PFSK-1 (cell line): ENCODE results near the gene CPA1.

Source experiments
- POLR2AphosphoS5 ChIP-seq: IDR thresholded peaks from 2 replicates; pipeline ENCODE4 v1.6.1; 2012; ENCODE audit warnings: low read depth, mild to moderate bottlenecking, control low read depth, low read length, moderate library complexity
- REST ChIP-seq, 2 experiments: IDR thresholded peaks; 2 replicates each; pipeline versions ENCODE4 v1.6.1 to v1.8.0; 2011 to 2012; ENCODE audit warnings: low read depth in 2 of 2, low read length in 2 of 2, control low read depth in 1 of 2, inconsistent platforms in 1 of 2, mild to moderate bottlenecking in 1 of 2, moderate library complexity in 1 of 2; ENCODE audit not compliant: insufficient read depth in 1 of 2
- SIN3A ChIP-seq: IDR thresholded peaks from 2 replicates; pipeline ENCODE4 v1.6.1; 2012; ENCODE audit warnings: mild to moderate bottlenecking, low read length, moderate library complexity, borderline replicate concordance; ENCODE audit not compliant: insufficient read depth

GRCh38 chr7:130435311-130435854 is 55.1 kb downstream of the CPA1 start:
- TF ChIP-seq POLR2AphosphoS5 (no peak), SIN3A (no peak), REST (IDR thresholded peaks at IDR 0.05; ENCODE audit: insufficient read depth in 1 of 2, low read depth in 2 of 2, low read length in 2 of 2) (no peak)
